ENCODE measurements around the gene IL20RB.
"Not testable (repeated sequence)": the region's sequence is repeated elsewhere in the genome, so short reads cannot be mapped to it uniquely, and the experiment has no call there.

IL20RB gene

DNA sequence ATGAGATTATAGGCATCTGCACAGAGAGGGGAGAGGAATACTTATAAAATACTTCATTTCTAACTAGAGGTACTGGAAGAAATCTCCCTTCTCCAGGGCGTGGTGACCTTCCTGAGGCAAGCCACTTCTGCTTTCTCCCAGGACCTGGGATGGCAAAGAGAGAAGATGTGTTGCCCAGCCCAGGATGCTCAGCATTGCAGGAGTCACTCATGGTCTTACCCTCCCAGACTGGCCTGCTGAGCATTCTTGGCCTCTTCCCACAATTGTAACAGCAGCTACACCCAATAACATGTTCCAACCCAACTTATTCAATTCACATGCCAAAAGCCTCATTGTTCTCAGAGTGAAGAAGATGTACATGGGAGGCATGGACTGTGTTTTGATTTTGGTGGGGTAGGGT, 37.9 kb downstream of the IL20RB start:
- TF ChIP-seq, protein P1, sequence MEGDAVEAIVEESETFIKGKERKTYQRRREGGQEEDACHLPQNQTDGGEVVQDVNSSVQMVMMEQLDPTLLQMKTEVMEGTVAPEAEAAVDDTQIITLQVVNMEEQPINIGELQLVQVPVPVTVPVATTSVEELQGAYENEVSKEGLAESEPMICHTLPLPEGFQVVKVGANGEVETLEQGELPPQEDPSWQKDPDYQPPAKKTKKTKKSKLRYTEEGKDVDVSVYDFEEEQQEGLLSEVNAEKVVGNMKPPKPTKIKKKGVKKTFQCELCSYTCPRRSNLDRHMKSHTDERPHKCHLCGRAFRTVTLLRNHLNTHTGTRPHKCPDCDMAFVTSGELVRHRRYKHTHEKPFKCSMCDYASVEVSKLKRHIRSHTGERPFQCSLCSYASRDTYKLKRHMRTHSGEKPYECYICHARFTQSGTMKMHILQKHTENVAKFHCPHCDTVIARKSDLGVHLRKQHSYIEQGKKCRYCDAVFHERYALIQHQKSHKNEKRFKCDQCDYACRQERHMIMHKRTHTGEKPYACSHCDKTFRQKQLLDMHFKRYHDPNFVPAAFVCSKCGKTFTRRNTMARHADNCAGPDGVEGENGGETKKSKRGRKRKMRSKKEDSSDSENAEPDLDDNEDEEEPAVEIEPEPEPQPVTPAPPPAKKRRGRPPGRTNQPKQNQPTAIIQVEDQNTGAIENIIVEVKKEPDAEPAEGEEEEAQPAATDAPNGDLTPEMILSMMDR (IDR thresholded peaks at IDR 0.05), result no peak
- no peaks in the 10 kb centered on the region for H3K9me3 ChIP-seq
- peaks cover 0 to 21% (median 18%) of the 10 kb centered on the region in 4 donors for H3K4me1 ChIP-seq
- peak overlapping the region; percentile 80 to 89 for H3K27ac ChIP-seq
- intact Hi-C loops (cut with DNase I; ENCODE audit: low total_unique reads), result no loop called here
- DNase-seq, result no peak
- H3K27me3 ChIP-seq, result no peaks in the 10 kb centered on the region
- no peaks in the 10 kb centered on the region for H3K36me3 ChIP-seq
- H3K4me3 ChIP-seq, result no peak overlapping the region

DNA sequence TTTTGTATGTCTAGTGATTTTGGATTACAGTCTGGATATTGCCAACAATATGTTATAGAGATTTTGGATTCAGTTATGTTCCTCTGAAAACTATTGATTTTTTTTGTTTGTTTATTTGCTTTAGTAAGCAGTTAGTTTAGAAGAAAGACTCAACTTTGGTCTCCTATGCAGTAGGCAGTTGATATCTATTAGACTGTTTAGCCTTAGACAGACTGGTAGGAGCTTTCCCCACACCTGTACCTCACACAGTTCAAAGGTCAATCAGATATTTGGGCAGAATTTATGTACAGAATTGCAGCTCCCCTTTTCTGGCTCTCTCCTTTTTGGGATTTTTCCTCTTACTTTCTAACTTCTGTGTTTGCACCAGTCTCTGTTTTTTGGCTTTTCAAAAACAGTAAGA, 42.3 kb downstream of the IL20RB start:
- H3K4me1 ChIP-seq, result peaks cover 0 to 13% (median 10%) of the 10 kb centered on the region in 4 donors
- no peak for DNase-seq
- H3K36me3 ChIP-seq, result no peaks in the 10 kb centered on the region
- H3K4me3 ChIP-seq, result no peak overlapping the region
- H3K27me3 ChIP-seq, result no peaks in the 10 kb centered on the region
- H3K9me3 ChIP-seq, result no peaks in the 10 kb centered on the region
- TF ChIP-seq, protein P1 (IDR thresholded peaks at IDR 0.05), result no peak
- no peak overlapping the region for H3K27ac ChIP-seq
- intact Hi-C loops (cut with DNase I; ENCODE audit: low total_unique reads), result no loop called here

DNA sequence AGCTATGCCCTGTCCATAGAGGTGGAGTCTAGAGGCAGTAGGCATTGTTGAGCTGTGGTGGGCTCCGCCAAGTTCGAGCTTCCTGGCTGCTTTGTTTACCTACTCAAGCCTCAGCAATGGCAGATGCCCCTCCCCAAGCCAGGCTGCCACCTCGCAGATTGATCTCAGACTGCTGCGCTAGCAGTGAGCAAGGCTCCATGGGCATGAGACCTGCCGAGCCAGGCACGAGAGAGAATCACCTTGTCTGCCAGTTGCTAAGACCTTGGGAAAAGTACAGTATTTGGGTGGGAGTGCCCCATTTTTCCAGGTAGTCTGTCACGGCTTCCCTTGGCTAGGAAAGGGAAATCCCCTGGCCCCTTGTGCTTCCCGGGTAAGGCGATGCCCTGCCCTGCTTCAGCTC, 49.6 kb downstream of the IL20RB start:
- H3K4me3 ChIP-seq; DNase-seq; H3K9me3 ChIP-seq; H3K27me3 ChIP-seq; H3K36me3 ChIP-seq; intact Hi-C loops (cut with DNase I; ENCODE audit: low total_unique reads); H3K27ac ChIP-seq; H3K4me1 ChIP-seq: not testable (repeated sequence)

DNA sequence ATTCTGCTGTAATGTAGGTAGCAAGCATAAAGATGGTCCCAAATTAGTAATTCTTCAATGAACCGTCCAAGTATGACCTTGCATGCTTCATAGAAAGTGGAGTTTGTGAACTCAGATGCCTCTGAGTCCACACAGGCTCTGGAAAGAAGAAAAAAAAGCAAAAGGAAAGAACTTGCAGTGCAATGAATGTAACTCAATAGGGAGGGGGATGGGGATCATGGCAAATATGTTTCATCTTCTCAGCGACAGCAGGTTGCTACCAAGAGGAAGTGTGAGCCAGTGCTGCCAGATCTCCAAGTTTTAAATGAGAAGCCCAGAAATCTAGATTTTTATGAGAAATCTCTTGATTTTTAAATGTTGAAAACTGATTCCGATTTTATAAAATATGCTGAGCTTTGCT, 50.3 kb downstream of the IL20RB start:
- TF ChIP-seq, protein P1 (IDR thresholded peaks at IDR 0.05), result no peak
- no peaks in the 10 kb centered on the region for H3K9me3 ChIP-seq
- no peak overlapping the region for H3K27ac ChIP-seq
- intact Hi-C loops (cut with DNase I; ENCODE audit: low total_unique reads), result no loop called here
- H3K36me3 ChIP-seq, result no peaks in the 10 kb centered on the region
- peaks cover 0 to 5% (median 0%) of the 10 kb centered on the region in 4 donors for H3K4me1 ChIP-seq
- no peaks in the 10 kb centered on the region for H3K27me3 ChIP-seq
- H3K4me3 ChIP-seq, result no peak overlapping the region
- DNase-seq, result no peak

DNA sequence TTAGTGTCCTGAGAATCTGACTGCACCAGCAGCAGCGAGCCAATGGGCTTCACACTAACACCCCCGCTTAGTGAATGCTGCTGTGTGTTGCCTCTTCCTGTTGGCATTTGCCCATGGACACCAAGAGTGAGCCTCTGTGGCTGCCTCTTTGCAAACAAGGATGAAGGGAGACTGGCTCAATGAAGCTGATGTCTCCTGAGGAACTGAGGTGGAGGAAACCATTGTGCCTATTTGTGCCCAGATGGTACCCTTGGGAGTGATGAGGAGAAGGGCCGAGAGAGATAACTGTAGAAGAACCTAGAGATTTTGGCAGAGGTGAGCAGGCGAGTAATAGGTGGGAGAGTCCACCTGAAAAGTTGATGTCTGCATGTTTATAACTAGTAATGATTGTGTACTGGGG, 51.2 kb downstream of the IL20RB start:
- Histone ChIP-seq H3K27ac (no peak overlapping the region), H3K36me3 (no peaks in the 10 kb centered on the region), H3K4me1 (peaks cover 0 to 5% (median 1%) of the 10 kb centered on the region in 4 donors), H3K27me3 (no peaks in the 10 kb centered on the region), H3K4me3 (no peak overlapping the region), H3K9me3 (no peaks in the 10 kb centered on the region)
- DNase-seq, result no peak
- intact Hi-C loops (cut with DNase I; ENCODE audit: low total_unique reads), result no loop called here
- TF ChIP-seq, protein P1 (IDR thresholded peaks at IDR 0.05), result no peak

DNA sequence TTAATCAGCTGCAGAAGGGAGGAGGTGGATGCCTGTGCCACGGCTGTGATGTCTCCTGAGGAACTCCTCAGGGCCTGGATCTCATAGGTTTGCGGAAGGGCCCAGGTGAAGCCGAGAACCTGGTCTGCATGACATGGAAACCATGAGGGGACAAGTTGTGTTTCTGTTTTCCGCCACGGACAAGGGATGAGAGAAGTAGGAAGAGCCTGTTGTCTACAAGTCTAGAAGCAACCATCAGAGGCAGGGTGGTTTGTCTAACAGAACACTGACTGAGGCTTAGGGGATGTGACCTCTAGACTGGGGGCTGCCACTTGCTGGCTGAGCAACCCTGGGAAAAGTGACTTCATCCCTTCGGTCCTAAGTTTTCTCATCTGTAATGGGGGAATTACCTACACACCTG, 52.4 kb downstream of the IL20RB start:
- TF ChIP-seq, protein P1 (IDR thresholded peaks at IDR 0.05), result no peak
- peaks cover 0 to 8% (median 4%) of the 10 kb centered on the region in 4 donors for H3K4me1 ChIP-seq
- intact Hi-C loops (cut with DNase I; ENCODE audit: low total_unique reads), result loop anchor here (5.0 to 10.0 kb wide), 4 partner anchors 145 to 938 kb away; partner anchors contain the start of gene NCK1

More for the DNA sequence above, 52.4 kb downstream of the IL20RB start:
- Histone ChIP-seq H3K9me3 (no peaks in the 10 kb centered on the region), H3K36me3 (no peaks in the 10 kb centered on the region), H3K4me3 (no peak overlapping the region), H3K27ac (no peak overlapping the region), H3K27me3 (no peaks in the 10 kb centered on the region)
- DNase-seq, result no peak
